Retina (tissue), 1 donor: ENCODE measurements around the gene CYP1B1.
"Not testable (repeated sequence)": the region's sequence is repeated elsewhere in the genome, so short reads cannot be mapped to it uniquely, and the experiment has no call there.

ENCODE experiments used
- DNase-seq: peaks from one replicate; pipeline ENCODE4 v3.0.0-alpha.2; 2016

CYP1B1 gene

GRCh38 chr2:38032946-38033345 lies 43.0 kb downstream of the CYP1B1 start:
- no peak for DNase-seq

GRCh38 chr2:38030635-38031355 lies 45.2 kb downstream of the CYP1B1 start:
- DNase-seq: no peak

GRCh38 chr2:38029512-38029911 lies 46.4 kb downstream of the CYP1B1 start:
- no peak for DNase-seq

- no peak for DNase-seq
Observed at GRCh38 chr2:38028829-38029228, 47.1 kb downstream of the CYP1B1 start.

- DNase-seq: no peak
Observed at GRCh38 chr2:38026846-38027245, 49.1 kb downstream of the CYP1B1 start.

- DNase-seq: no peak
Observed at GRCh38 chr2:38021589-38021988, 54.4 kb downstream of the CYP1B1 start.

GRCh38 chr2:38020359-38021069 lies 55.4 kb downstream of the CYP1B1 start:
- not testable (repeated sequence) for DNase-seq

- DNase-seq: no peak
Observed at GRCh38 chr2:38017836-38018235, 58.1 kb downstream of the CYP1B1 start.
